WTC11 (cell line): ENCODE data around the gene GASK1A. TPM values are rescaled to one million over a fixed set of nuclear protein-coding genes. Genes with fewer than 3 reads are reported as not detected.

Experiments used
- ATAC-seq: fragments of 200-7000 bp; cut with Tn5 transposase; 2 replicates; pipeline ENCODE4 v1.10.0; 2021; ENCODE audit warnings: mild to moderate bottlenecking, moderate library complexity
- CTCF ChIA-PET: fragments of 300-600 bp; sonication (Branson Sonifier 250); formaldehyde crosslinking; loops from one replicate; lab custom pipeline; 2021; ENCODE audit warnings: antibody characterized with exemption; lab: Charles Lee
- POLR2A ChIA-PET: fragments of 350-600 bp; sonication (Branson Sonifier 250); formaldehyde crosslinking; loops from one replicate; lab custom pipeline; 2021; ENCODE audit warnings: antibody characterized with exemption; lab: Charles Lee
- DNase-seq: peaks from one replicate; pipeline ENCODE4 v3.0.0; 2021; ENCODE audit warnings: low spot score
- H3K27ac Mint-ChIP-seq: 2 replicates; pipeline ENCODE4 v1.8.0; 2021; ENCODE audit warnings: mixed read lengths
- H3K27me3 Mint-ChIP-seq: 2 replicates; pipeline ENCODE4 v1.8.0; 2021; ENCODE audit warnings: low read depth, mild to moderate bottlenecking, moderate library complexity, mixed read lengths
- H3K36me3 Mint-ChIP-seq: 2 replicates; pipeline ENCODE4 v1.8.0; 2021; ENCODE audit warnings: mixed read lengths
- H3K4me1 Mint-ChIP-seq: 2 replicates; pipeline ENCODE4 v1.8.0; 2022; ENCODE audit warnings: mixed read lengths
- H3K4me3 Mint-ChIP-seq: 2 replicates; pipeline ENCODE4 v1.8.0; 2021; ENCODE audit warnings: mild to moderate bottlenecking, moderate library complexity, mixed read lengths
- H3K9me3 Mint-ChIP-seq: 2 replicates; pipeline ENCODE4 v1.8.0; 2021; ENCODE audit warnings: mixed read lengths
- ATF1 ChIP-seq: sonication (generic); formaldehyde crosslinking; IDR thresholded peaks from 2 replicates; pipeline ENCODE4 v1.8.1; 2023; ENCODE audit warnings: mild to moderate bottlenecking, moderate library complexity, missing genetic modification reagents
- CBFB ChIP-seq: sonication (generic); formaldehyde crosslinking; IDR thresholded peaks from 2 replicates; pipeline ENCODE4 v1.8.1; 2022; ENCODE audit warnings: mild to moderate bottlenecking, low read depth, missing genetic modification reagents
- ETV6 ChIP-seq: sonication (generic); formaldehyde crosslinking; IDR thresholded peaks from 2 replicates; pipeline ENCODE4 v1.8.1; 2022; ENCODE audit warnings: mild to moderate bottlenecking, missing genetic modification reagents
- JAZF1 ChIP-seq: fragments of 250-450 bp; sonication (Bioruptor Pico); IDR thresholded peaks from 2 replicates; pipeline ENCODE4 v1.9.0; 2021; ENCODE audit warnings: moderate library complexity, mild to moderate bottlenecking, inconsistent platforms
- KAT7 ChIP-seq: sonication (generic); formaldehyde crosslinking; IDR thresholded peaks from 2 replicates; pipeline ENCODE4 v1.8.1; 2023; ENCODE audit warnings: missing genetic modification reagents, mild to moderate bottlenecking, borderline replicate concordance
- MYBL2 ChIP-seq: sonication (generic); formaldehyde crosslinking; IDR thresholded peaks from 2 replicates; pipeline ENCODE4 v1.8.1; 2023; ENCODE audit warnings: mild to moderate bottlenecking, moderate library complexity, missing genetic modification reagents
- NFE2L1 ChIP-seq: sonication (generic); formaldehyde crosslinking; IDR thresholded peaks from 2 replicates; pipeline ENCODE4 v1.8.1; 2023; ENCODE audit warnings: missing genetic modification reagents
- OVOL2 ChIP-seq: fragments of 250-450 bp; sonication (Bioruptor Pico); IDR thresholded peaks from 2 replicates; pipeline ENCODE4 v1.9.0; 2021; ENCODE audit warnings: mild to moderate bottlenecking, borderline replicate concordance
- RORB ChIP-seq: fragments of 250-450 bp; sonication (Bioruptor Pico); IDR thresholded peaks from 2 replicates; pipeline ENCODE4 v1.9.0; 2021; ENCODE audit warnings: mild to moderate bottlenecking
- SMAD3 ChIP-seq: sonication (generic); formaldehyde crosslinking; IDR thresholded peaks from 2 replicates; pipeline ENCODE4 v1.8.0; 2022; ENCODE audit warnings: missing genetic modification reagents, mild to moderate bottlenecking, borderline replicate concordance
- SMAD4 ChIP-seq: sonication (generic); formaldehyde crosslinking; IDR thresholded peaks from 2 replicates; pipeline ENCODE4 v1.8.0; 2022; ENCODE audit warnings: mild to moderate bottlenecking, missing genetic modification reagents
- SP1 ChIP-seq: sonication (generic); formaldehyde crosslinking; conservative IDR thresholded peaks from 2 replicates; pipeline ENCODE4 v1.8.1; 2022; ENCODE audit warnings: missing genetic modification reagents
- ZNF121 ChIP-seq: sonication (generic); formaldehyde crosslinking; IDR thresholded peaks from 2 replicates; pipeline ENCODE4 v1.8.0; 2023; ENCODE audit warnings: missing genetic modification reagents
- ZNF138 ChIP-seq: sonication (generic); formaldehyde crosslinking; conservative IDR thresholded peaks from 2 replicates; pipeline ENCODE4 v1.8.1; 2022; ENCODE audit warnings: mild to moderate bottlenecking, moderate library complexity, missing genetic modification reagents
- total RNA-seq: library from RNA; stranded (reverse); gene quantifications from 3 replicates; pipeline ENCODE4 v1.2.3, GENCODE V29; 2021
- TF ChIP-seq, protein P1 (sequence below): sonication (generic); formaldehyde crosslinking; IDR thresholded peaks from 2 replicates; pipeline ENCODE4 v1.8.0; 2022; ENCODE audit warnings: mild to moderate bottlenecking, missing genetic modification reagents
- TF ChIP-seq, protein P2 (sequence below): sonication (generic); formaldehyde crosslinking; IDR thresholded peaks from 2 replicates; pipeline ENCODE4 v1.8.0; 2022; ENCODE audit warnings: missing genetic modification reagents
- TF ChIP-seq, protein P3 (sequence below): fragments of 250-450 bp; sonication (Bioruptor Pico); conservative IDR thresholded peaks from 2 replicates; pipeline ENCODE4 v1.9.0; 2021; ENCODE audit warnings: mild to moderate bottlenecking
- TF ChIP-seq, protein P4 (sequence below): fragments of 250-450 bp; sonication (Bioruptor Pico); IDR thresholded peaks from 2 replicates; pipeline ENCODE4 v1.9.0; 2021; ENCODE audit warnings: moderate library complexity, mild to moderate bottlenecking, inconsistent platforms, borderline replicate concordance
- TF ChIP-seq, protein P5 (sequence below): fragments of 250-450 bp; sonication (Bioruptor Pico); IDR thresholded peaks from 2 replicates; pipeline ENCODE4 v1.8.0; 2021; ENCODE audit warnings: mild to moderate bottlenecking

The GASK1A gene
- total RNA-seq, 1 experiment from 2014 or later = 9.6 TPM

DNA sequence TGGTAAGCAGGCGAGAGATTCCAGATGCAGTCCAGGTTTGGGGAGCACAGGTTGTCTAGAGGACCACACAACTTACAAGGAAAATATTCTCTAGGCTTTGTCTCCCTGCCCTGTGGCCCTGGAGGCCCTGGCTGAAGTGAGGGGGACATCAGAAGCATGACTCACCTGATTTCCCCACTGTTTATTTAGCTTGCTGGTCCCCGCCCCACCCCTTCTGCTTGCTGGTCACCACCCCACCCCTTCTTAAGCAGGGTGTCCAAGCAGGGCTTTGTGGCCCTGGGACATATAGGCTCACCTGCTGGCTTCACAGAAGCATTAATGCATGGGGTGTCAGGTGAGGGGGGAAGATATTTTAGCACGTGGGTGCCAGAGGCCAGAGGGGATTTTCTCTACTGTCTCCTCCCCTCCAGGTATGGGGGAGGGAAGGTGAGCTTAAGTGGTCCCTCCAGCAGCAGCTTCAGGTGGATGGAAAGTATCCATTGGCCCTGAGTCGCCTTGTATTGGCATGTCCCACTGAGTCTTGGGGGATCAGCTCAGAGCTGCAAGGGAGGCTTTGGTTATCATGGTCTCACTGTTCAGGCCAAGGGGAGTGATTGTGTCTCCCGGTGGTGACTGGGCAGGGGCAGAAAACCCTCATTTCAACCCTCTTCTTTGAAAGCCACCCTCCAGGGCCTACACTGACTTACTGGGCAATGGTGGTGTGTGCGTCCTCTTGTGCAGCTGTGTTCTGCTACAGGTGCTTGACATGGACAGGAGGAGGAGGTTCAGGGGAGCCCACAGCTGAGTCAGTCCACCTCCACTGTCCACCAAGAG, 49.8 kb downstream of the GASK1A start:
- Mint-ChIP-seq H3K27me3 (no peaks in the 10 kb centered on the region), H3K9me3 (peaks cover 9% of the 10 kb centered on the region), H3K4me1 (peaks cover 19% of the 10 kb centered on the region), H3K27ac (no peak overlapping the region), H3K4me3 (no peak overlapping the region), H3K36me3 (no peaks in the 10 kb centered on the region)
- TF ChIP-seq, protein P1, sequence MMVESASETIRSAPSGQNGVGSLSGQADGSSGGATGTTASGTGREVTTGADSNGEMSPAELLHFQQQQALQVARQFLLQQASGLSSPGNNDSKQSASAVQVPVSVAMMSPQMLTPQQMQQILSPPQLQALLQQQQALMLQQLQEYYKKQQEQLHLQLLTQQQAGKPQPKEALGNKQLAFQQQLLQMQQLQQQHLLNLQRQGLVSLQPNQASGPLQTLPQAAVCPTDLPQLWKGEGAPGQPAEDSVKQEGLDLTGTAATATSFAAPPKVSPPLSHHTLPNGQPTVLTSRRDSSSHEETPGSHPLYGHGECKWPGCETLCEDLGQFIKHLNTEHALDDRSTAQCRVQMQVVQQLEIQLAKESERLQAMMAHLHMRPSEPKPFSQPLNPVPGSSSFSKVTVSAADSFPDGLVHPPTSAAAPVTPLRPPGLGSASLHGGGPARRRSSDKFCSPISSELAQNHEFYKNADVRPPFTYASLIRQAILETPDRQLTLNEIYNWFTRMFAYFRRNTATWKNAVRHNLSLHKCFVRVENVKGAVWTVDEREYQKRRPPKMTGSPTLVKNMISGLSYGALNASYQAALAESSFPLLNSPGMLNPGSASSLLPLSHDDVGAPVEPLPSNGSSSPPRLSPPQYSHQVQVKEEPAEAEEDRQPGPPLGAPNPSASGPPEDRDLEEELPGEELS (CRISPR knock-in tag) = no peak
- TF ChIP-seq KAT7 (CRISPR knock-in tag) (no peak), SMAD3 (no peak), JAZF1 (CRISPR knock-in tag) (no peak), NFE2L1 (CRISPR knock-in tag) (no peak), CBFB (CRISPR knock-in tag) (no peak), MYBL2 (CRISPR knock-in tag) (no peak), SP1 (CRISPR knock-in tag) (no peak), RORB (CRISPR knock-in tag) (no peak), ETV6 (CRISPR knock-in tag) (no peak), ZNF121 (CRISPR knock-in tag) (no peak), OVOL2 (CRISPR knock-in tag) (no peak), ZNF138 (CRISPR knock-in tag) (no peak), ATF1 (CRISPR knock-in tag) (no peak), SMAD4 (no peak)
- TF ChIP-seq, protein P2, sequence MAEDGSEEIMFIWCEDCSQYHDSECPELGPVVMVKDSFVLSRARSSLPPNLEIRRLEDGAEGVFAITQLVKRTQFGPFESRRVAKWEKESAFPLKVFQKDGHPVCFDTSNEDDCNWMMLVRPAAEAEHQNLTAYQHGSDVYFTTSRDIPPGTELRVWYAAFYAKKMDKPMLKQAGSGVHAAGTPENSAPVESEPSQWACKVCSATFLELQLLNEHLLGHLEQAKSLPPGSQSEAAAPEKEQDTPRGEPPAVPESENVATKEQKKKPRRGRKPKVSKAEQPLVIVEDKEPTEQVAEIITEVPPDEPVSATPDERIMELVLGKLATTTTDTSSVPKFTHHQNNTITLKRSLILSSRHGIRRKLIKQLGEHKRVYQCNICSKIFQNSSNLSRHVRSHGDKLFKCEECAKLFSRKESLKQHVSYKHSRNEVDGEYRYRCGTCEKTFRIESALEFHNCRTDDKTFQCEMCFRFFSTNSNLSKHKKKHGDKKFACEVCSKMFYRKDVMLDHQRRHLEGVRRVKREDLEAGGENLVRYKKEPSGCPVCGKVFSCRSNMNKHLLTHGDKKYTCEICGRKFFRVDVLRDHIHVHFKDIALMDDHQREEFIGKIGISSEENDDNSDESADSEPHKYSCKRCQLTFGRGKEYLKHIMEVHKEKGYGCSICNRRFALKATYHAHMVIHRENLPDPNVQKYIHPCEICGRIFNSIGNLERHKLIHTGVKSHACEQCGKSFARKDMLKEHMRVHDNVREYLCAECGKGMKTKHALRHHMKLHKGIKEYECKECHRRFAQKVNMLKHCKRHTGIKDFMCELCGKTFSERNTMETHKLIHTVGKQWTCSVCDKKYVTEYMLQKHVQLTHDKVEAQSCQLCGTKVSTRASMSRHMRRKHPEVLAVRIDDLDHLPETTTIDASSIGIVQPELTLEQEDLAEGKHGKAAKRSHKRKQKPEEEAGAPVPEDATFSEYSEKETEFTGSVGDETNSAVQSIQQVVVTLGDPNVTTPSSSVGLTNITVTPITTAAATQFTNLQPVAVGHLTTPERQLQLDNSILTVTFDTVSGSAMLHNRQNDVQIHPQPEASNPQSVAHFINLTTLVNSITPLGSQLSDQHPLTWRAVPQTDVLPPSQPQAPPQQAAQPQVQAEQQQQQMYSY (CRISPR knock-in tag) = no peak
- TF ChIP-seq, protein P3, sequence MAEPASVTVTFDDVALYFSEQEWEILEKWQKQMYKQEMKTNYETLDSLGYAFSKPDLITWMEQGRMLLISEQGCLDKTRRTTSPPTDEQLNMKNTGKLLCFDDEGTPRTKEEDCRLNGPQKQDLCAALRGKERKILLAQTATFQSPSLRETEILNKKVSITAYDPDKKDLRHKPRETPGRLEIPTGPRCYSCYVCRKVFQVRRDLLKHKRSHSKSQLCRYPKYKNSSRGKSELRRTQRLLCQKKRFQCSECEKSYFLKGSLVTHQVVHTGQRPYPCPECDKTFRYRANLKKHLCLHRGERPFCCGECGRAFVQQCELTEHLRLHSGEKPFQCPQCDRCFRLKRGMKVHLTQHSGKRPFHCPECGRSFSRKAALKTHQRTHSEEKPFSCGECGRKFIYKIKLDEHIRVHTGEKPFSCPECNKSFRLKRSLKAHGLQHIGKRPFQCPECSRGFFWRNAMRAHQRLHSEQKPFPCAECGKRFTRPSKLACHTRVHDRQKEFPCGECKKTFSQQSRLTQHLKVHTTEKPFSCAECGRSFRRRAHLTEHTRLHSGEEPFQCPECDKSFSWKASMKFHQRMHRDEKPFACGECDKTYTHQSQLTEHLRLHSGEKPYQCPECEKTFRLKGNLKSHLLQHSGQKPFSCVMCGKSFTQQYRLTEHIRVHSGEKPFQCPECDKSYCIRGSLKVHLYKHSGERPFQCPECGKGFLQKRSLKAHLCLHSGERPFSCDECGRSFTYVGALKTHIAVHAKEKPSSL = no peak
- TF ChIP-seq, protein P4, sequence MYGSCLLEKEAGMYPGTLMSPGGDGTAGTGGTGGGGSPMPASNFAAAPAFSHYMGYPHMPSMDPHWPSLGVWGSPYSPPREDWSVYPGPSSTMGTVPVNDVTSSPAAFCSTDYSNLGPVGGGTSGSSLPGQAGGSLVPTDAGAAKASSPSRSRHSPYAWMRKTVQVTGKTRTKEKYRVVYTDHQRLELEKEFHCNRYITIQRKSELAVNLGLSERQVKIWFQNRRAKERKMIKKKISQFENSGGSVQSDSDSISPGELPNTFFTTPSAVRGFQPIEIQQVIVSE (CRISPR knock-in tag) = no peak
- TF ChIP-seq, protein P5, sequence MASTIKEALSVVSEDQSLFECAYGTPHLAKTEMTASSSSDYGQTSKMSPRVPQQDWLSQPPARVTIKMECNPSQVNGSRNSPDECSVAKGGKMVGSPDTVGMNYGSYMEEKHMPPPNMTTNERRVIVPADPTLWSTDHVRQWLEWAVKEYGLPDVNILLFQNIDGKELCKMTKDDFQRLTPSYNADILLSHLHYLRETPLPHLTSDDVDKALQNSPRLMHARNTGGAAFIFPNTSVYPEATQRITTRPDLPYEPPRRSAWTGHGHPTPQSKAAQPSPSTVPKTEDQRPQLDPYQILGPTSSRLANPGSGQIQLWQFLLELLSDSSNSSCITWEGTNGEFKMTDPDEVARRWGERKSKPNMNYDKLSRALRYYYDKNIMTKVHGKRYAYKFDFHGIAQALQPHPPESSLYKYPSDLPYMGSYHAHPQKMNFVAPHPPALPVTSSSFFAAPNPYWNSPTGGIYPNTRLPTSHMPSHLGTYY = no peak
- POLR2A ChIA-PET = no interaction called here
- ATAC-seq = no peak
- DNase-seq = no peak
- CTCF ChIA-PET = no interaction called here
